Fibroblast of the aortic adventitia (primary cell): Measurements from ENCODE around the gene CTIF. TPM values are rescaled to one million over a fixed set of nuclear protein-coding genes. Genes with fewer than 3 reads are reported as not detected.

ENCODE experiments used
- DNase-seq: peaks from one replicate; pipeline ENCODE4 v3.0.0-alpha.2; 2010; ENCODE audit warnings: low read depth
- H3K4me3 ChIP-seq: 2 replicates; pipeline ENCODE4 v1.5.1; 2011; ENCODE audit warnings: low read depth, mild to moderate bottlenecking, control low read depth, low read length, moderate library complexity
- CTCF ChIP-seq: IDR thresholded peaks from 2 replicates; pipeline ENCODE4 v1.5.1; 2011; ENCODE audit warnings: mild to moderate bottlenecking, low read length, control low read depth, inconsistent platforms; ENCODE audit not compliant: insufficient read depth
- total RNA-seq: library from RNA; depleted of rRNA; stranded (reverse); fragments of >200 nt; gene quantifications from 2 replicates; pipeline ENCODE4 v1.2.3, GENCODE V29; 2012; ENCODE audit warnings: low replicate concordance

The CTIF gene
- total RNA-seq, 1 donor = 29.0 TPM

GRCh38 chr18:48545757-48546321 is 7.0 kb downstream of the CTIF start:
- no peak for TF ChIP-seq CTCF
- DNase-seq = peak; percentile 79
- no peak overlapping the region for H3K4me3 ChIP-seq

GRCh38 chr18:48546396-48546795 is 7.6 kb downstream of the CTIF start:
- DNase-seq = peak; percentile 62
- no peak overlapping the region for H3K4me3 ChIP-seq
- TF ChIP-seq CTCF = no peak

GRCh38 chr18:48547531-48547981 is 8.7 kb downstream of the CTIF start:
- TF ChIP-seq CTCF = no peak
- H3K4me3 ChIP-seq = no peak overlapping the region
- DNase-seq = peak; percentile 24

- no peak for TF ChIP-seq CTCF
- DNase-seq = peak; percentile 87
- H3K4me3 ChIP-seq = no peak overlapping the region
Measured at GRCh38 chr18:48548011-48548771, 9.4 kb downstream of the CTIF start.

GRCh38 chr18:48548921-48549320 is 10.1 kb downstream of the CTIF start:
- DNase-seq = no peak
- H3K4me3 ChIP-seq = no peak overlapping the region

GRCh38 chr18:48550101-48550729 is 11.4 kb downstream of the CTIF start:
- no peak for TF ChIP-seq CTCF
- H3K4me3 ChIP-seq = no peak overlapping the region

More at GRCh38 chr18:48548921-48549320, 10.1 kb downstream of the CTIF start:
- TF ChIP-seq CTCF = no peak

More at GRCh38 chr18:48550101-48550729, 11.4 kb downstream of the CTIF start:
- no peak for DNase-seq
